GM18519 (cell line): ENCODE measurements around the gene TMEM181.
"Not testable (repeated sequence)": the region's sequence is repeated elsewhere in the genome, so short reads cannot be mapped to it uniquely, and the experiment has no call there.

Experiments
- ATAC-seq: cut with Tn5 transposase; IDR thresholded peaks from one replicate; pipeline ENCODE4 v1.9.1; 2021; ENCODE audit warnings: mild to moderate bottlenecking, moderate library complexity; ENCODE audit not compliant: unreplicated experiment, low FRiP score

TMEM181 gene

GRCh38 chr6:158633127-158633526 lies 73.2 kb downstream of the TMEM181 start:
- no peak for ATAC-seq

DNA sequence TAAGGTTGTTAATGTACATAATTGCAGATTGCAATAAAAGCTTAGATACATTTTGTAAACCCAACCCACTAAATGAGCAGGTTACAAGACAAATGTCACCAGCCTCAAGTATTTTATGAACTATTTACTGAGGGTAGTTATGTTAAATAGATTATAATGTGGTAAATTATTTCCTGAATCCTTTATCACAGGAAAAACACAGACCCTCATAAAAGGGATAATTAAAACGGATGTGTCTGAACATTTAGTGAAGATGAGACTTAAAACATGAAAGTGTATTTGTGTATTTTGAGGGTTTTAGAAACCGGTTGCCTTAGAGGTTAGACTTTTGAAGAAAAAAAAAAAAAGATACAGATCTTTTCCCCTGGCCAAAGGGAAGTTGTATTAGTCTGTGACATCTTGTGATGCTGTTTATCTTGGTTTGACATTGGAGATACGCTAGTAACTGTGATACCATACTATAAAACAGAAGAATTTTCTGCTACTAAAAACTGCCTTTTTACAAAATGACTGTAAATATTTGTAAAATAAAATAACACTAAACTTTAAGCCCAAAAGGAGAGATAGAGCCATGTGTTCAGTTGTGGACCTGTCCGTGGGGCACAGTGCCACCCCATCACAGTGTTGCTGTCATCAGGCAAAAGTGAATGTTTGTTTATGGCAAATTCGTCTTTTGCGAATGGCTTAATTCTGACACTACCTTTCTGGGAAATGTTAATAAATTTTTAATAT lies 75.0 kb downstream of the TMEM181 start:
- ATAC-seq, result no peak

DNA sequence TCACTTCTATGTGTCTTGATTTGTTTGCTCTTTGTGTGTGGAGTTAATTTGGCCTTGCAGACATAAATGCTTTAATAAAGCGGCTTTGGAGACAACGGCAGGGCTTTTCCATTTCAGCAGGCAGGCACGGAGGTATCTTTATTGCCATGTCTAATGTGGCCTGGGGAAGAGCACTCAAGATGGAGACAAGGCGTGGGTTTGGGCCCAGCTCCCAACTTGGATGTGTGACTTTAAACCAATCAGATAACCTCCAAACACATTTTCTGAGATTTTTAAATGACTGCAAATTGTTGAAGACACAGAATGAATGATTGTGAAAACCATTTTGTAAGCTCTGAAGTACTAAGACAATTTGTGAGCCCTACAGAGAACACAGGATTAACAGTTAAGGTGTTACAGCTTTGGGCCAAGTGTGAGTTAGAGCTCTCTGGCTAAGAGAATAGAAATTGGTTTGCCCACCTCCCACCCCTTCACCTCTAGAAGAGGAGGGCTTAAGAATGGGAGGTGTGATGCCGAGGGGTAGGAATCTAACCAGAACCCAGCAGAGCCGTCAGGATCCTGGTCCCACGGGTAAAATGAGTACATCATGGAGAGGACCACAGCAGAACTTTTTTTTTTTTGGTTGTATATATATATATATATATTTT lies 75.7 kb downstream of the TMEM181 start:
- ATAC-seq, result no peak

- ATAC-seq, result no peak
Observed at GRCh38 chr6:158636778-158637177, 76.9 kb downstream of the TMEM181 start.

GRCh38 chr6:158638324-158638854 lies 78.5 kb downstream of the TMEM181 start:
- no peak for ATAC-seq

DNA sequence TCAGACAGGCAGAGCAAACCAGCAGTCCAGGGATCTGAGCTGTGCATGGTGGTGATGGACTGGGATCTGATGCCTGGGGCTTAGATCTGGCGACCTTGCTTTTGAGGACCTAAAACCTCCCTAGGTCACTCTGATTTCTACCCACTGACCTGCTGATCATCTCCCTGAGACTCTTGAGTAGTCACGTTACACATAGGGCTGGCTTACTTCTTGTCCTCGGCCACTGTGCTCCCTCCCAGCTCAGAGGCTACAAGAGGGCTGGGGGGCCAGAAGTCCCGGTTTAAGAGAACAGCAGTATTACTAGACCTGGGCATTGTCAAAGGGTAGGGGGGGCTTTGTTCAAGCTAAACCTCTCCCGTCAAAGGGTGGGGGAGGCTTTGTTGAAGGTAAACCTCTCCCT lies 79.2 kb downstream of the TMEM181 start:
- no peak for ATAC-seq

- no peak for ATAC-seq
Observed at GRCh38 chr6:158640519-158640918, 80.6 kb downstream of the TMEM181 start.

DNA sequence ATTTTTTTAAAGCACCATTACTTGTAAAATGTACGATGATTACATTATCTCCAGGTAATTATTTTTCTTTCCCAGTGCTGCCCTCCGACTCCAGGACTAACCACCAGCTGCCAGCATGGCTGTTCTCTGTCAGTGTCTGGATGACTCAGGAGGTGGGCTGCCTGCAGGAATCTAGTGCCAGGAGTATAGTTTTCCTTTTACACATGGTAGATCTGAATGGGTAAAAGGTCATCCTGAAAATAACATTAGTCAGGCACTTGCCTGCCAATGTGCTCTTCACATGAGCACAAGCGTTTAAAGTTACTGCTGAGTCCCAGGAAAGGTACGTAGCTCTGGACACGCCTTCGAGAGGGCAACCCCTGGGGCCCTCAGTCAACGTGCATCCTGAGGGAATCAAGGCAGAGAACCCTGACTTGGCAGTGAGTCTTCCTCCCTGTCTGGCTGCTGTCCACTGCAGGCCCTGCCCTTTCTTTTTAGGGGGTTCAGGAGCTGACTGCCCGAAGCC lies 82.3 kb downstream of the TMEM181 start:
- ATAC-seq, result no peak

- ATAC-seq, result no peak
Observed at GRCh38 chr6:158643836-158644230, 83.9 kb downstream of the TMEM181 start.

- ATAC-seq, result peak; percentile 46
Observed at GRCh38 chr6:158644231-158645063, 84.6 kb downstream of the TMEM181 start, which contains the start of gene DYNLT1. TSS of gene DYNLT1 (minus strand) at chr6:158644743. CDS start at chr6:158644708, 35 bp downstream.

DNA sequence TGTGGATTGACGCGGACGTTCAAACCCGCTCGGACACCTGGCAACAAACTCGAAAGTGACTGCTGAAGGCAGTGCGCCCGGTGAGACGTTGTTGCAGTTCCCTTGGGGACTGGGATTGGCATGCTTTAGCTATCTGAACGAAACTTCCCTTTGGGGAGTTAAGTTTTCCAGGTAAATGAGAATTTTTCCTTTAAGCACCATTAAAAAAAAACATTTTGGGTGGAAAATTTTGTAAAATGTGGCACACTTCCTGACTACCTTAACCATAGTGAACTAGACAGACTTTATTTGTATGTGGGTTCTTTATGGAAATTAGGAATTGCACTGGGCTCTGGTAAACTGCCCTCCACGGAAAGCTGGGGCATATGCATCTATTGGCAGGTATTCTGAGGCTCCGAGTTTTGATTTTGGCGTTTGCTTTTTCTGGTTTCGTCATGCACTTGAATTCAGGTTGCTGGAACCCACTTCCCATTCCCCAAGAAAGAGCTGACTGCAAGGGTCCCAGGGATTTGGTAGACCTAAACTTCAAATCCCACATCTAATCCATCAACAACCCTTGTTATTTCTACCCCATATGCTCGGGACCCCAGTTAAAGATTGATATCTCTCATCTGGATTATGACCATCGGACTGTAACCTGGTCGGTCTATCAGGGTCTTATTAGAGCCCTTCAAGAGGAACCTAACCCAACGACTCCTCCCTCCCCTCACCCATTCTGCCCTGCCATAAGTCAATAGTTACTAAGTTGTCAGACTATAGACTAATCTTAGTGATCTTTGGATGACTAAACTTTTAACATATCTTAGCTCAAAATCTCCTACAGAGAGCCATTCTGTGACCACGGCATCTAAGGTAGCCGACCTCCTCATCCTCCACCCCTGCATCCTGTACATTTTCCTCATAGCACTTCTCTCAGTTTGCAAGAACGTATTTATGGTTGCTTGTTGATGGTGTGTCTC lies 85.5 kb downstream of the TMEM181 start:
- no peak for ATAC-seq

DNA sequence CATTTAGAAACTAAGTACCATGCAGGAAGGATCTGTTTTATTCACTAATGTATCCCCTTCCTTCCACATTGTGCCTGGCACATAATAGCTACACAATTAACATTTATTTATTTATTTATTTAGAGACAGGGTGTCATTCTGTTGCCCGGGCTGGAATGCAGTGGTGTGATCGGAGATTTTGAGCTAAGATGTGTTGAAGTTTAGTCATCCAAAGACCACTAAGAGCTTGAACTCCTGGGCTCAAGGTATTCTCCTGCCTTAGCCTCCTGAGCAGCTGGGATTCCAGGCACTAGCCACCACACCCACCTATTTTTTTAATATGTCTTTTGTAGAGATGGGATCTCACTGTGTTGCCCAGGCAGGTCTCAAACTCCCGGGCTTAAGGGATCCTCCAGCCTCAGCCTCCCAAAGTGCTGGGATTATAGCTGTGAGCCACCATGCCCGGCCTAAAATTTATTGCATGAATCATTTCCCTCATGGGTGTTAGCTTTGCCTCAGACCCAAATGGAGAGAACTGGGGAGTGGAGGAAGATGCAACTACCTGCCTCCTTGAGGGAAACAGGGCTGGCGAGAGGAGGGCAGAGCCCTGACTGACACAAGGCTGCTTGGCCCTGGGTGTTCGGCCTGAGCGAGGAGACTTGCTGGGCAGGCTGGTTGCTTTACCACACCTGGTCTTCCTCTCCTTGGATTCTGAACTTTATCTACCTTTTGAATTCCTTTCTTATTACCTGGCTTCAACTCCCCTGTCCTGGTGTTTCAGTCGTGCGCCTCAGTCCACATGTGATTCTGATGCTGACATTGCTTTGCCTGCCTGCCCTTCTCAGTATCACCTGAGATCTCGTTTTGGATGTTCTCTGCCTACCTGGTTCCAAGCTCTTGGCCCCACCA lies 86.4 kb downstream of the TMEM181 start:
- ATAC-seq, result no peak

GRCh38 chr6:158647501-158647900 lies 87.6 kb downstream of the TMEM181 start:
- no peak for ATAC-seq

GRCh38 chr6:158648682-158649131 lies 88.8 kb downstream of the TMEM181 start:
- ATAC-seq, result peak; percentile 28

DNA sequence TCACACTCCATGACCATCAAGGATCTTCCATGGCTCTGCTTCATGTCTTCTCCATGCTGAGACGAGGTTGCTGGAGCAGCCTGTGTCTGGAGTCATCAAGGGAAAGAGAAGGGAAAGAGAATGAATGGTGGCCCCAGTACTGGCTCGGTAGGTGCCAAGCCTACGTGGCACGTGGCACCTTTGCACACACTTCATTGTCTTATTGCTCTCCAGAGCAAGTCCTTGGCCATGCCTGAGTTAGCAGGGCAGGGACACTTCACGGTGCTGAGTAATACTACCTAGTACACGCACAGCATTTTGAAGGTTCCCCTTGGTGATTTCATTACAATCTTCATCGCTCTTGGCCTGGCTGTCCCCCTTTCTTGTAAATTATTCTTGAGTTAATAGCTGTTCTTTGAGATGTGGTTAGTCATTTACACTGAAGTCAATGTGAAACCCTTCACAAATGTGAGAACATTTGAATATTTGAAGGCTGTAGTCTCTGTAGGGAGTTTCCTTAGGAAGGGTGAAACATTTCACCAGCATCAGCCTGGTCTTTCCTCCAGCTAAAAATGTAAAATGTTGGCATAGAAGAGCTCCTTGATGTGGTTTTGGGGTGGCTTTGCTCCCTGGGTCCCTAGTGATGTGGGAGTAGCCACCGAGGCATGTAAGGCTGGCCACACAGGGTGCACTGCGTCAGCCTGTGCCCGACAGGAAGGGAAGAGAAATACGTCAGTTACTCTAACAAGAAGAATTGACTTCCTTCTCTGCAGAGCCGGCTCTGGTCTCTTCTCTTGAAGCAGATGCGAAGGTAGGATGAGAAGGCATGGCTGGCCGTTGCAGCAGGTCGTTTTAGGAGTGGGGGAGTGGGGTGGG lies 89.6 kb downstream of the TMEM181 start, which contains the start of gene SYTL3:
SYTL3 (plus strand) TSS at position 766 of the 855 bp plus-strand sequence. CDS start 13,215 bp downstream, outside the sequence.
- peak; percentile 33 for ATAC-seq

DNA sequence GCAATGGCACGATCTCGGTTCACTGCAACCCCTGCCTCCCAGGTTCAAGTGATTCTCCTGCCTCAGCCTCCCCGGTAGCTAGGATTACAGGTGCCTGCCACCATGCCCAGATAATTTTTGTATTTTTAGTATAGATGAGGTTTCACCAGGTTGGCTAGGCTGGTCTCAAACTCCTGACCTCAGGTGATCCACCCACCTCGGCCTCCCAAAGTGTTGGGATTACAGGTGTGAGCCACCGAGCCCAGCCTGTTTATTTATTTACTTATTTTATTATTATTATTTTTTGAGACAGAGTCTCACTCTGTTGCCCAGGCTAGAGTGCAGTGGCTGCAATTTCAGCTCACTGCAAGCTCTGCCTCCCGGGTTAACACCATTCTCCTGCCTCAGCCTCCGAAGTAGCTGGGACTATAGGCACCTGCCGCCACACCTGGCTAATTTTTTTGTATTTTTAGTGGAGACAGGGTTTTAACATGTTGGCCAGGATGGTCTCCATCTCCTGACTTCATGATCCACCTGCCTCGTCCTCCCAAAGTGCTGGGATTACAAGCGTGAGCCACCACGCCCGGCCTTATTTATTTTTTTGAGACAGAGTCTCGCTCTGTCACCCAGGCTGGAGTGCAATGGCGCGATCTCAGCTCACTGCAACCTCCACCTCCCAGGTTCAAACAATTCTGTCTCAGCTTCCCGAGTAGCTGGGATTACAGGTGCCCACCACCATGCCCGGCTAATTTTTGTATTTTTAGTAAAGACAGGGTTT lies 92.3 kb downstream of the TMEM181 start:
- ATAC-seq, result not testable (repeated sequence)
